Keratinocyte (primary cell): ENCODE measurements around the gene PHACTR1. TPM values are rescaled to one million over a fixed set of nuclear protein-coding genes. Genes with fewer than 3 reads are reported as not detected.

Source experiments
- DNase-seq: peaks from one replicate; pipeline ENCODE4 v3.0.0-alpha.2; 2011; ENCODE audit warnings: low read depth, missing footprints, low spot score
- FAIRE-seq: peaks from 2 replicates; lab custom pipeline; 2011; peaks lifted over from hg19 to GRCh38; lab: Jason Lieb, UNC
- H2AFZ ChIP-seq: 2 replicates; pipeline ENCODE4 v1.6.0; 2012; ENCODE audit warnings: low read length, control low read depth, inconsistent platforms; ENCODE audit not compliant: control insufficient read depth
- H3K27ac ChIP-seq: 2 replicates; pipeline ENCODE4 v1.5.1; 2011; ENCODE audit warnings: low read length; ENCODE audit not compliant: control insufficient read depth, insufficient read depth
- H3K27me3 ChIP-seq: 3 replicates; pipeline ENCODE4 v1.6.0; 2011; ENCODE audit warnings: low read length; ENCODE audit not compliant: control insufficient read depth, insufficient read depth; ENCODE audit errors: extremely low read depth
- H3K36me3 ChIP-seq, 2 experiments: 2 replicates in 1 of 2; 3 replicates in 1 of 2; pipeline ENCODE4 v1.5.1; 2011; ENCODE audit warnings: low read length in 2 of 2, mild to moderate bottlenecking in 1 of 2; ENCODE audit not compliant: control insufficient read depth in 2 of 2, insufficient read depth in 2 of 2; ENCODE audit errors: extremely low read depth in 1 of 2
- H3K4me1 ChIP-seq: 3 replicates; pipeline ENCODE4 v1.5.1; 2011; ENCODE audit warnings: low read length; ENCODE audit not compliant: control insufficient read depth, insufficient read depth; ENCODE audit errors: extremely low read depth
- H3K4me2 ChIP-seq: 3 replicates; pipeline ENCODE4 v1.6.0; 2011; ENCODE audit warnings: low read depth, low read length; ENCODE audit not compliant: control insufficient read depth, insufficient read depth; ENCODE audit errors: extremely low read depth
- H3K4me3 ChIP-seq, 3 experiments: fragments of 200-600 bp in 1 of 3; sonication (generic) in 1 of 3; 2 replicates in 2 of 3; 3 replicates in 1 of 3; pipeline ENCODE4 v1.5.1; 2011 to 2016; ENCODE audit warnings: low read length in 3 of 3, mild to moderate bottlenecking in 3 of 3, control low read depth in 2 of 3, inconsistent platforms in 1 of 3, low read depth in 1 of 3, mixed read lengths in 1 of 3, mixed run types in 1 of 3, moderate library complexity in 1 of 3; ENCODE audit not compliant: control insufficient read depth in 2 of 3, insufficient read depth in 2 of 3; ENCODE audit errors: extremely low read depth in 1 of 3
- H3K79me2 ChIP-seq: 2 replicates; pipeline ENCODE4 v1.6.0; 2012; ENCODE audit warnings: low read length; ENCODE audit not compliant: control insufficient read depth, insufficient read depth
- H3K9ac ChIP-seq: 3 replicates; pipeline ENCODE4 v1.6.0; 2011; ENCODE audit warnings: low read length; ENCODE audit not compliant: control insufficient read depth, insufficient read depth; ENCODE audit errors: extremely low read depth
- H3K9me1 ChIP-seq: 3 replicates; pipeline ENCODE4 v1.6.0; 2011; ENCODE audit warnings: low read length; ENCODE audit not compliant: control insufficient read depth, insufficient read depth; ENCODE audit errors: extremely low read depth
- H3K9me3 ChIP-seq: 2 replicates; pipeline ENCODE4 v1.5.1; 2012; ENCODE audit warnings: low read depth, low read length; ENCODE audit not compliant: control insufficient read depth
- H4K20me1 ChIP-seq: 3 replicates; pipeline ENCODE4 v1.6.0; 2011; ENCODE audit warnings: low read length; ENCODE audit not compliant: control insufficient read depth, insufficient read depth; ENCODE audit errors: extremely low read depth
- CTCF ChIP-seq, 3 experiments: IDR thresholded peaks in 1 of 3; conservative IDR thresholded peaks in 1 of 3; optimal IDR thresholded peaks in 1 of 3; 2 replicates in 2 of 3; 3 replicates in 1 of 3; pipeline versions ENCODE3 to v1.5.1; 2011; ENCODE audit warnings: low read length in 3 of 3, mild to moderate bottlenecking in 3 of 3, moderate library complexity in 2 of 3, control low read depth in 1 of 3, inconsistent platforms in 1 of 3; ENCODE audit not compliant: insufficient read depth in 2 of 3; ENCODE audit errors: extremely low read depth in 1 of 3
- EZH2 ChIP-seq: IDR thresholded peaks from one replicate; pipeline ENCODE4 v1.6.1; 2012; ENCODE audit warnings: inconsistent platforms, mild to moderate bottlenecking, low read length, moderate library complexity
- dilution Hi-C: fragments of 300-500 bp; cut with MboI; formaldehyde crosslinking; loops from one replicate; pipeline ENCODE4 v1.7.0; 2020; ENCODE audit warnings: low sequenced_read_pairs; ENCODE audit not compliant: extremely low pct_ligation_motif_present
- polyA plus RNA-seq, 5 experiments: library from polyadenylated mRNA; depleted of rRNA in 3 of 5; stranded (reverse) in 3 of 5; stranded (forward) in 1 of 5; unstranded in 1 of 5; fragments of >200 nt; gene quantifications; 1 replicate in 1 of 5; 2 replicates in 3 of 5; 3 replicates in 1 of 5; pipeline versions ENCODE4 v1.2.1 to v1.2.3, GENCODE V29; 2011 to 2012; ENCODE audit warnings: missing spikeins in 2 of 5, low read depth in 1 of 5, low replicate concordance in 1 of 5

Gene PHACTR1
- polyA plus RNA-seq, 1 donor (not counting 4 experiments of a cell fraction or from before 2014, with no cell fraction given): 0.22 TPM

- Histone ChIP-seq H3K4me1 (no peaks in the 10 kb centered on the region), H4K20me1 (no peaks in the 10 kb centered on the region), H3K9ac (no peak overlapping the region), H3K4me2 (no peak overlapping the region), H3K4me3 (no peak overlapping the region), H3K79me2 (no peaks in the 10 kb centered on the region), H3K9me3 (no peaks in the 10 kb centered on the region), H3K27ac (no peak overlapping the region), H2AFZ (no peak overlapping the region), H3K9me1 (no peaks in the 10 kb centered on the region), H3K36me3 (no peaks in the 10 kb centered on the region), H3K27me3 (no peaks in the 10 kb centered on the region)
- DNase-seq (no peak), FAIRE-seq (no peak)
- TF ChIP-seq EZH2 (no peak), CTCF (optimal IDR thresholded peaks at IDR 0.05 in 1 of 3, IDR thresholded peaks at IDR 0.05 in 1 of 3, conservative IDR thresholded peaks at IDR 0.05 in 1 of 3; ENCODE audit: extremely low read depth in 1 of 3, insufficient read depth in 2 of 3, low read length in 3 of 3) (no peak)
- dilution Hi-C loops: no loop called here
Measured at GRCh38 chr6:12931639-12932038, 215.1 kb downstream of the PHACTR1 start.

- H3K9ac ChIP-seq: no peak overlapping the region
- H3K27me3 ChIP-seq: no peaks in the 10 kb centered on the region
- H3K36me3 ChIP-seq: no peaks in the 10 kb centered on the region
- no peak for FAIRE-seq
- H3K9me3 ChIP-seq: no peaks in the 10 kb centered on the region
- H2AFZ ChIP-seq: no peak overlapping the region
- no peak for TF ChIP-seq CTCF (optimal IDR thresholded peaks at IDR 0.05 in 1 of 3, IDR thresholded peaks at IDR 0.05 in 1 of 3, conservative IDR thresholded peaks at IDR 0.05 in 1 of 3; ENCODE audit: extremely low read depth in 1 of 3, insufficient read depth in 2 of 3, low read length in 3 of 3)
- TF ChIP-seq EZH2: no peak
- no peaks in the 10 kb centered on the region for H3K79me2 ChIP-seq
- H4K20me1 ChIP-seq: no peaks in the 10 kb centered on the region
- no peak overlapping the region for H3K4me2 ChIP-seq
- H3K4me1 ChIP-seq: no peaks in the 10 kb centered on the region
- H3K4me3 ChIP-seq: no peak overlapping the region
- H3K27ac ChIP-seq: no peak overlapping the region
- dilution Hi-C loops: no loop called here
- DNase-seq: no peak
- no peaks in the 10 kb centered on the region for H3K9me1 ChIP-seq
Measured at GRCh38 chr6:12935637-12936036, 219.1 kb downstream of the PHACTR1 start.
